ENCODE measurements around the gene TNFRSF13B. TPM values are rescaled to one million over a fixed set of nuclear protein-coding genes. Genes with fewer than 3 reads are reported as not detected.
A peak's percentile ranks its signal among the peaks of the same experiment; 100 is the strongest.
"Not testable (repeated sequence)": the region's sequence is repeated elsewhere in the genome, so short reads cannot be mapped to it uniquely, and the experiment has no call there.

Gene TNFRSF13B
- total RNA-seq, 4 donors from 2014 or later, result 0.48 TPM; not detected in 3

DNA sequence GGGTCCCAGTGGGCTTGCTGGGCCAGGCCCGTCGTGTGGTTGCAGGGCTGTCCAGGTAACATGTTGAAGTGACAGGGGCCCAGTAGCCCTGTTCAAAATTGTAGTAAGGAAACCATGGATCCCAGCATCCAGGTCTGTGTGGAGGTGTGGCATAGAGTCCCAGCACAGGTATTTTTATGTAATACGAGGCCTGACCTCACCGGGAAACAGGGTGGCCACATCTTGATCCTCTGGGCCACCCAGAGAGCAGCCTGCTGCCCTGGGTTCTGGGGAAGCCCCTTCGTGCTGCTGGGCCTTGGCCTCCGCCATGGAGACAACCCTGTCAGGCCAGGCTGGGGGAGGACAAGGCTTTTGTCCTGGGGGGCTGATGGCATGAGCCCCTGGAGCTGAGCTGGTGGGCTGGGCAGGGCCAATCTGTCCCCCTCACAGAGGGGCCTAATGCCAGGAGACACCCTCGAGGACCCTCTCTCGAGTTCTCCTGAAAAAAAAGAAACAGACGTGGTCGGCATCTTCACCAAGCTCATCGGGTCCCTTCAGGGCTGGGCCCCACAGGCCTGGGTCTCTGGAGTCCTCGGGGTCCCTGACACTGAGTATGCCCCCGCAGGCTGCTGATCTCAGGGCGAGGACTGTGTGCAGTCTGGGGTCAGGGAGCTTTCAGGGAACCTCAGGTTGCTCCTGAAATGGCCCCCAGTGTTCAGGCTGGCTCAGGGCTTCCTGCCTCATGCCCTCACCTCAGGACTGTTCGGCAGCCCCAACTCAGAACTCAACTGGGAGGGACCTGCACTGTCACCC lies 47.8 kb downstream of the TNFRSF13B start:
- TF ChIP-seq, protein P1, sequence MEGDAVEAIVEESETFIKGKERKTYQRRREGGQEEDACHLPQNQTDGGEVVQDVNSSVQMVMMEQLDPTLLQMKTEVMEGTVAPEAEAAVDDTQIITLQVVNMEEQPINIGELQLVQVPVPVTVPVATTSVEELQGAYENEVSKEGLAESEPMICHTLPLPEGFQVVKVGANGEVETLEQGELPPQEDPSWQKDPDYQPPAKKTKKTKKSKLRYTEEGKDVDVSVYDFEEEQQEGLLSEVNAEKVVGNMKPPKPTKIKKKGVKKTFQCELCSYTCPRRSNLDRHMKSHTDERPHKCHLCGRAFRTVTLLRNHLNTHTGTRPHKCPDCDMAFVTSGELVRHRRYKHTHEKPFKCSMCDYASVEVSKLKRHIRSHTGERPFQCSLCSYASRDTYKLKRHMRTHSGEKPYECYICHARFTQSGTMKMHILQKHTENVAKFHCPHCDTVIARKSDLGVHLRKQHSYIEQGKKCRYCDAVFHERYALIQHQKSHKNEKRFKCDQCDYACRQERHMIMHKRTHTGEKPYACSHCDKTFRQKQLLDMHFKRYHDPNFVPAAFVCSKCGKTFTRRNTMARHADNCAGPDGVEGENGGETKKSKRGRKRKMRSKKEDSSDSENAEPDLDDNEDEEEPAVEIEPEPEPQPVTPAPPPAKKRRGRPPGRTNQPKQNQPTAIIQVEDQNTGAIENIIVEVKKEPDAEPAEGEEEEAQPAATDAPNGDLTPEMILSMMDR (IDR thresholded peaks at IDR 0.05), result no peak
- no peak for ATAC-seq (ENCODE audit: low FRiP score)
- DNase-seq (ENCODE audit: low spot score), result no peak

DNA sequence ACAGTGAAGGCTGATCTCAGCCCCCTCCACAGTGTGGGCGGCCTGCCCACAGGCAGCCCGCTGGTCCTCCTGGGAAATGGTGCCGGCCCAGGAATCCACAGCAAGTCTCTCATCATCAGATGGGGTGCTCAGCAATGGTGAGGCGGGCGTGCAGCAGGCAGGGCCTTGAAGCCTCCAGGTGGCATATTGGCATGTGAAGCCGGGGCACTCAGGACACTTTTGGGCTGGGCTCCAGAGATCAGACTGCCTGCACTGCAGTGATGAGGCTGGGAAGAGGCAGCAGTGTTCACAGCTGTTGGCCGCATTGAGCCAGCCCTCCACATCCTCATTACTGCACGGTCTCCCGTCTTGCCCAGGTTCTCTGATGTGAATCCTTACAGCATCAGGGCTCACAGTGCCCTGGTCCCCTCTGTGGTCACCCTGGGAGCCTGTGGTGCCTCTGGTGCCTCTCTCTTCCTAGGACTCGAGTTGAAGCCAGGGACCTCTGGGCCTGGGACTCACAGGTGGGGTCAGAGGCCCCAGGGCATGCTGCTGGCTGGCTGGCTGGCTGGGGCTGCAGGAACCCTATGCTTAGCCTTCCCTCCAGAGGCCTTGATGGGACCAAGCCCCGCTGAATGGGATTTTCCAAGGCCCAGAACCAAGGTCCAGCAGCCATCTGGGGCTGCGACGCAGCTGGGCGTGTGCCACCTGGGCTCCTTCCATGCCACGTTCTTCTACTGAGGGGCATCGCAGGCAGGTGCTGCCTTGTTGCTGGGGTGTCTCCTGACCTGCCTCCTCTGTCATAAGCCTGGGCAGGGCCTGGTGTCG lies 48.6 kb downstream of the TNFRSF13B start:
- TF ChIP-seq, protein P1 (IDR thresholded peaks at IDR 0.05), result no peak
- DNase-seq (ENCODE audit: low spot score) (no peak), ATAC-seq (ENCODE audit: low FRiP score) (no peak)

DNA sequence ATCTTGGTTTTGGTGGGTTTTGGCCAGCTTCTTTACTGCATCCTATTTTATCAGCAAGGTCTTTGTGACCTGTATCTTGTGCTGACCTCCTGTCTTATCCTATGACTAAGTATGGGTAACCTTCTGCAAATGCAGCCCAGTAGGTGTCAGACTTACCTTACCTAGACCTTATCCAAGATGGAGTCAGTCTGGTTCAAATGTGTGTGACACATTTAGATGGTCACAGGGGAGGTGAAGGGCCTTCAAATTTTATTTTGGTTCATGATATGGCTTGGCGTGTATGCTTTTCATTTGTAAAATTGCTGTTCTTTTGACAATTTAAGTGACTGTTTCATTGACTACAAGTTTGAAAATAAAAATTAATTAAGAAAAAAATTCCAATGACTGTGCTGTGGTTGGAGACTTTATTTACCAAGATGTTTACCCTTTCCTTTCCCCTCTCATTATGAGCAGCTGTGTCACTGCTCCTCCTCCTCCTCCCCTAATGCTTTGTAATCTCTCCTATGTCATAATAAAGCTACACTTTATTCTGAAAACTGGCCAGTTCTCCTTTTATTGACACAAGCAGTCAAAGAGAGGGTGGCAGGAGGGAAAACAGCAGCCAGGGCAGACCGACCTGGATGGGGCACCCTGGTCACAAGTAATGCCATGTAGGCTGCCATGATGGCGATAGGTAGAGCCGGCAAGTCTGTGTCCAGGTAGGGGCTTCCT lies 49.4 kb downstream of the TNFRSF13B start:
- DNase-seq (ENCODE audit: low spot score) (no peak), ATAC-seq (ENCODE audit: low FRiP score) (no peak)
- TF ChIP-seq, protein P1 (IDR thresholded peaks at IDR 0.05), result no peak

DNA sequence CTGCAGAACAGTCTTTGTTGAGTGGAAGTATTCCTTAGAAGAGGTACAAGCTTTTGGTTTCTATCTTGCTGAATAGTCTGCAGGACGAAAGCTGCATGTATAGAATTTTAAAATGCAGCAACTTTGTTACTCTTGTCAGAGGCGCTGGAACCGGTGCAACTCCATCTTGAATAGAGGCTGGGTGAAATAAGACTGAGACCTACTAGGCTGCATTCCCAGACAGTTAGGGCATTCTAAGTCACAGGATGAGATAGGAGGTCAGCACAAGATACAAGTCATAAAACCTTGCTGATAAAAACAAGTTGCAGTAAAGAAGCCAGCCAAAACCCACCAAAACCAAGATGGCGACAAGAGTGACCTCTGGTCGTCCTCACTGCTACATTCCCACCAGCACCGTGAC lies 50.5 kb downstream of the TNFRSF13B start:
- DNase-seq (ENCODE audit: low spot score); ATAC-seq (ENCODE audit: low FRiP score): not testable (repeated sequence)

DNA sequence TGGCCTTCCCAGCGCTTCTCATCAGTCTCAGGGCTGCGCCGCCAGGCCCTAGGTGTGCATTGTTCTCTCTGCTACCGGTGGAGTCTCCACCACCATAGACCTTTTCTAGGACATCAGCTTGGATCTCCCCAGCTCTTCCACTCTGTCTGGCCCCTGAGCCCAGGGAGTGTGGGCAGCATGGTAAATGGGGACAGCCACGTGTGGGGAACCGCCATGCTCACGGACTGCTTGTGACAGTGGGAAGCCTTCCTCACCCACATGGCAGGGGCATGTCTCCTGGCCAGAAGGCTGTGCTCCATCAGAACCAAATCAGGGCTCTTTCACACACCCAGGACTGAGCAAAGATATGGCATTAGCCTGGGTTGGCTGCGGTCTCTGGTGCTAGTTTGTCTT lies 51.3 kb downstream of the TNFRSF13B start:
- TF ChIP-seq, protein P1 (IDR thresholded peaks at IDR 0.05), result no peak
- peak; percentile 15 for DNase-seq (ENCODE audit: low spot score)
- ATAC-seq (ENCODE audit: low FRiP score), result no peak

DNA sequence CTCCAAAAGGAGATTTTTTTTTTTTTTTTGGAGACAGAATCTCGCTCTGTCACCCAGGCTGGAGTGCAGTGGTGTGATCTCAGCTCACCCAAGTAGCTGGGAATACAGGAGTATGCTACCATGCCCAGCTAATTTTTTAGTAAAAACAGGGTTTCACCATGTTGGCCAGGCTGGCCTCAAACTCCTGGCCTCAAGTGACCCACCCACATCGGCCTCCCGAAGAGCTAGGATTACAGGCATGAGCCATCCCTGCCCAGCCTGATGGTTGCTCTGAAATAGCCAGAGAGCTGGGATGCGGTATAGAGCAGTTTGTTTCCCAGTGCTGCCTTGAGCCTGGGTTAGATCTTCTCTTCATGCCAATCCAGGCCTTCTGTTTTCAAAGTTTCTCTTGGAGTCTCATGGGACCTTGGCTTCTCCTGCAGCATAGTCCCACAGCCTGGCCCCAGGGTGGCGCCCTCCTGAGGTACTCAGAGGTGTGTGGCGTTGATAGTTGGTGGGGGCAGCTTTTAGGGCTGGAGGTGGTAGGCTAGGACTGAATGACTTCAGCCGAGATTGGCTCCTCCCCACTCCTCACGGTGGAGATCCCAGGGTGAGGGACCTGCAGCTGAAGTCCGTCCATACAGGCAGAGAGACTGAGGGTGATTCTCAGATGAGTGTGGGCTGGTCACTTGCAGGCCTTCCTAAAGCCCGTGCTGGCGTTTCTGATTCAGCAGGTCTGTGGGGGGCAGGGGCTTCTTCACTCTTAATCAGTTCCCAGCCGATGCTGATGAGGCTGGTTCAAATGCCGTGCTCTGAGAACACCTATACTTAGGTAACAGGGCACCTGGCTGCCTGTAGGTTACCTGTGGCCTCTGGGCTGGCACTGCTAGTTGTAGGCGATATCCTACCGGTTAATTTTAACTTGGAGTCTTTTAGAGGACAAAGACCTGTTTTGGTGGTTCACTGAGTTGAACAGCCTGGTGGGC lies 52.0 kb downstream of the TNFRSF13B start:
- DNase-seq (ENCODE audit: low spot score) (peak; percentile 0), ATAC-seq (ENCODE audit: low FRiP score) (no peak)
- TF ChIP-seq, protein P1 (IDR thresholded peaks at IDR 0.05), result no peak
